ENCODE data around the gene NIT1. TPM values are rescaled to one million over a fixed set of nuclear protein-coding genes. Genes with fewer than 3 reads are reported as not detected.

The NIT1 gene
- total and polyA plus RNA-seq, 2 of the 13 experiments (the other 11 are each of a cell fraction or from before 2014, with no cell fraction given) = 22.7 to 31.0 TPM

- in situ Hi-C loops (cut with HindIII; ENCODE audit: extremely low pct_ligation_motif_present, low pct_unique_long_range_greater_than_20kb) (no loop called here), intact Hi-C loops (cut with micrococcal nuclease; ENCODE audit: unreplicated experiment) (loop anchor here (10.0 kb wide), 1 partner anchor 135 kb away; no protein-coding TSS in a partner anchor)
- no peaks in the 10 kb centered on the region for H3K9me3 ChIP-seq (ENCODE audit: low read length)
- no peak overlapping the region for H3K27ac ChIP-seq (ENCODE audit: extremely low read length, insufficient read depth, low read length)
- no peak for DNase-seq (ENCODE audit: low spot score)
- TF ChIP-seq MED8 (CRISPR knock-in tag; IDR thresholded peaks at IDR 0.05; ENCODE audit: insufficient replicate concordance) (no peak), ELF4 (CRISPR knock-in tag; IDR thresholded peaks at IDR 0.05; ENCODE audit: borderline replicate concordance) (no peak), ZBTB26 (CRISPR knock-in tag; IDR thresholded peaks at IDR 0.05; ENCODE audit: borderline replicate concordance) (no peak), ZNF205 (CRISPR knock-in tag; IDR thresholded peaks at IDR 0.05) (no peak), AHDC1 (CRISPR knock-in tag; IDR thresholded peaks at IDR 0.05; ENCODE audit: borderline replicate concordance) (no peak), MAFK (conservative IDR thresholded peaks at IDR 0.05 in 1 of 2, IDR thresholded peaks at IDR 0.05 in 1 of 2; ENCODE audit: low read length in 2 of 2) (no peak), KDM5B (CRISPR knock-in tag; IDR thresholded peaks at IDR 0.05; ENCODE audit: borderline replicate concordance) (no peak), ZFP36L1 (CRISPR knock-in tag; IDR thresholded peaks at IDR 0.05) (no peak)
- TF ChIP-seq, protein P1, sequence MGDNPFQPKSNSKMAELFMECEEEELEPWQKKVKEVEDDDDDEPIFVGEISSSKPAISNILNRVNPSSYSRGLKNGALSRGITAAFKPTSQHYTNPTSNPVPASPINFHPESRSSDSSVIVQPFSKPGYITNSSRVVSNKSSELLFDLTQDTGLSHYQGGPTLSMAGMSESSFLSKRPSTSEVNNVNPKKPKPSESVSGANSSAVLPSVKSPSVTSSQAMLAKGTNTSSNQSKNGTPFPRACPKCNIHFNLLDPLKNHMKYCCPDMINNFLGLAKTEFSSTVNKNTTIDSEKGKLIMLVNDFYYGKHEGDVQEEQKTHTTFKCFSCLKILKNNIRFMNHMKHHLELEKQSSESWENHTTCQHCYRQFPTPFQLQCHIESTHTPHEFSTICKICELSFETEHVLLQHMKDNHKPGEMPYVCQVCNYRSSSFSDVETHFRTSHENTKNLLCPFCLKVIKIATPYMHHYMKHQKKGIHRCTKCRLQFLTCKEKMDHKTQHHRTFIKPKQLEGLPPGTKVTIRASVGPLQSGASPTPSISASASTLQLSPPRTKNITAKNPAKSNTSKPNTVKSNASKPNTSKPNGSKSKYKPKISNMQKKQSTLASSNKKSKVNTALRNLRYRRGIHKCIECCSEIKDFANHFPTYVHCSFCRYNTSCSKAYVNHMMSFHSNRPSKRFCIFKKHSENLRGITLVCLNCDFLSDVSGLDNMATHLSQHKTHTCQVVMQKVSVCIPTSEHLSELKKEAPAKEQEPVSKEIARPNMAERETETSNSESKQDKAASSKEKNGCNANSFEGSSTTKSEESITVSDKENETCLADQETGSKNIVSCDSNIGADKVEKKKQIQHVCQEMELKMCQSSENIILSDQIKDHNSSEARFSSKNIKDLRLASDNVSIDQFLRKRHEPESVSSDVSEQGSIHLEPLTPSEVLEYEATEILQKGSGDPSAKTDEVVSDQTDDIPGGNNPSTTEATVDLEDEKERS (CRISPR knock-in tag; IDR thresholded peaks at IDR 0.05) = no peak
- BruUV-seq (replicated peaks) = no TSS peak
- no peak for ATAC-seq
- ChIA-PET CTCF (ENCODE audit: low intra/inter-chr PET ratio, low total read pairs) (no interaction called here), POLR2A (no interaction called here)
- no peak for FAIRE-seq
- no peak overlapping the region for H2AFZ ChIP-seq (ENCODE audit: low read length)
- H4K20me1 ChIP-seq (ENCODE audit: insufficient read depth, low read length) = no peaks in the 10 kb centered on the region
- no peak overlapping the region for H3K4me2 ChIP-seq (ENCODE audit: low read depth, low read length)
- no peaks in the 10 kb centered on the region; a peak in 1 of 5 replicates for H3K27me3 ChIP-seq (ENCODE audit: control insufficient read depth in 1 of 2, insufficient read depth in 2 of 2, low read length in 2 of 2)
- WGBS (ENCODE audit: low lambda C conversion rate) = 88% methylated on average over 1 of the region's 1 CpG
- no peak overlapping the region for H3K4me3 ChIP-seq (replicated peaks in 1 of 3; ENCODE audit: insufficient read depth in 1 of 3, low read depth in 2 of 3, low read length in 3 of 3)
- H3K4me1 ChIP-seq (ENCODE audit: insufficient read depth, low read length) = peaks cover 27% of the 10 kb centered on the region
- H3K36me3 ChIP-seq (replicated peaks in 1 of 2; ENCODE audit: control insufficient read depth in 1 of 2, insufficient read depth in 2 of 2, low read length in 2 of 2) = peaks cover 5 to 26% of the 10 kb centered on the region in 2 experiments; a peak in 4 of 5 replicates
- no peak overlapping the region for H3K9ac ChIP-seq (ENCODE audit: insufficient read depth, low read depth, low read length)
- peaks cover 40% of the 10 kb centered on the region for H3K79me2 ChIP-seq (ENCODE audit: insufficient read depth, low read length)
Observed at GRCh38 chr1:161130266-161130665, 12.4 kb downstream of the NIT1 start.
